NCI-H2107 (cell line): Measurements from ENCODE around the gene UBE2M.
A peak's percentile ranks its signal among the peaks of the same experiment; 100 is the strongest.
"Not testable (repeated sequence)": the region's sequence is repeated elsewhere in the genome, so short reads cannot be mapped to it uniquely, and the experiment has no call there.

Experiments
- DNase-seq: peaks from one replicate; lab custom pipeline; 2025; lab: John Stamatoyannopoulos, UW

Gene UBE2M

GRCh38 chr19:58539169-58539559, 19.2 kb downstream of the UBE2M start:
- DNase-seq = not testable (repeated sequence)

GRCh38 chr19:58538257-58539168, 19.9 kb downstream of the UBE2M start:
- no peak for DNase-seq

GRCh38 chr19:58536852-58537798, 21.3 kb downstream of the UBE2M start:
- DNase-seq = no peak

- DNase-seq = no peak
Observed at GRCh38 chr19:58535857-58536256, 22.6 kb downstream of the UBE2M start.

- DNase-seq = no peak
Observed at GRCh38 chr19:58531034-58531840, 27.2 kb downstream of the UBE2M start.

GRCh38 chr19:58529405-58529804, 29.0 kb downstream of the UBE2M start:
- DNase-seq = no peak

- no peak for DNase-seq
Observed at GRCh38 chr19:58522709-58523108, 35.7 kb downstream of the UBE2M start.

GRCh38 chr19:58521651-58522050, 36.8 kb downstream of the UBE2M start:
- no peak for DNase-seq

GRCh38 chr19:58520257-58520599, 38.2 kb downstream of the UBE2M start:
- no peak for DNase-seq

- DNase-seq = peak; percentile 89
Observed at GRCh38 chr19:58519355-58520256, 38.8 kb downstream of the UBE2M start, which contains the start of gene ZBTB45. TSS of gene ZBTB45 (minus strand) at chr19:58519810. CDS start at chr19:58517673, 2,137 bp downstream.

- DNase-seq = peak; percentile 58
Observed at GRCh38 chr19:58519087-58519354, 39.4 kb downstream of the UBE2M start.

- DNase-seq = no peak
Observed at GRCh38 chr19:58518256-58519086, 39.9 kb downstream of the UBE2M start.

GRCh38 chr19:58516964-58517833, 41.2 kb downstream of the UBE2M start:
- DNase-seq = no peak

- DNase-seq = no peak
Observed at GRCh38 chr19:58516246-58516836, 42.1 kb downstream of the UBE2M start.

- DNase-seq = no peak
Observed at GRCh38 chr19:58515259-58515658, 43.2 kb downstream of the UBE2M start.

- DNase-seq = no peak
Observed at GRCh38 chr19:58514564-58515022, 43.8 kb downstream of the UBE2M start.

GRCh38 chr19:58513694-58514563, 44.5 kb downstream of the UBE2M start:
- peak; percentile 65 for DNase-seq
